GM12878 (cell line): ENCODE data around the gene MEMO1. TPM values are rescaled to one million over a fixed set of nuclear protein-coding genes. Genes with fewer than 3 reads are reported as not detected.

ENCODE experiments used
- ATAC-seq: fragments of 200-7000 bp; cut with Tn5 transposase; 3 replicates; pipeline ENCODE4 v1.9.1; 2020; ENCODE audit warnings: mild to moderate bottlenecking, moderate library complexity
- BruUV-seq: library from RNA; stranded (reverse); fragments of 400-500 nt; replicated peaks from 2 replicates; lab custom pipeline; 2021; lab: Mats Ljungman, UMichigan
- CTCF ChIA-PET: fragments of 300-600 bp; sonication (Branson Sonifier 250); formaldehyde crosslinking; extraction: SDS; loops from one replicate; lab custom pipeline; 2021; ENCODE audit warnings: inconsistent platforms; lab: Yijun Ruan, JAX
- POLR2A ChIA-PET: fragments of 350-600 bp; formaldehyde crosslinking; extraction: SDS; loops from one replicate; lab custom pipeline; 2021; ENCODE audit warnings: inconsistent platforms; lab: Charles Lee
- RAD21 ChIA-PET: fragments of 300-600 bp; sonication (Branson Sonifier 250); formaldehyde crosslinking; loops from one replicate; lab custom pipeline; 2023; ENCODE audit warnings: antibody characterized with exemption; ENCODE audit not compliant: unreplicated experiment; lab: Charles Lee
- SMC1A ChIA-PET: fragments of 300-600 bp; sonication (Branson Sonifier 250); formaldehyde crosslinking; loops from one replicate; lab custom pipeline; 2023; ENCODE audit not compliant: unreplicated experiment, uncharacterized antibody; lab: Charles Lee
- DNase-seq: peaks from one replicate; pipeline ENCODE4 v3.0.0-alpha.2; 2011; ENCODE audit warnings: low read depth, low spot score
- FAIRE-seq: peaks from 3 replicates; lab custom pipeline; 2011; peaks lifted over from hg19 to GRCh38; lab: Jason Lieb, UNC
- H2AFZ ChIP-seq: 2 replicates; pipeline ENCODE4 v1.6.0; 2011; ENCODE audit warnings: low read depth, low read length, control low read depth; ENCODE audit not compliant: control insufficient read depth
- H3K27ac ChIP-seq: 2 replicates; pipeline ENCODE4 v1.5.1; 2011; ENCODE audit warnings: control low read depth; ENCODE audit not compliant: control insufficient read depth, insufficient read depth
- H3K27me3 ChIP-seq, 2 experiments: replicated peaks in 1 of 2; 2 replicates each; pipeline versions ENCODE4 v1.6.0 to v1.6.1; 2011; ENCODE audit warnings: low read length in 1 of 2; ENCODE audit not compliant: control insufficient read depth in 2 of 2, insufficient read depth in 2 of 2
- H3K36me3 ChIP-seq, 2 experiments: 2 replicates each; pipeline ENCODE4 v1.5.1; 2011; ENCODE audit warnings: low read length in 1 of 2; ENCODE audit not compliant: control insufficient read depth in 2 of 2, insufficient read depth in 2 of 2
- H3K4me1 ChIP-seq: 2 replicates; pipeline ENCODE4 v1.6.1; 2011; ENCODE audit warnings: mild to moderate bottlenecking, low read length, moderate library complexity, mixed read lengths; ENCODE audit not compliant: control insufficient read depth, insufficient read depth
- H3K4me2 ChIP-seq: 2 replicates; pipeline ENCODE4 v1.6.0; 2011; ENCODE audit warnings: control low read depth; ENCODE audit not compliant: control insufficient read depth, insufficient read depth
- H3K4me3 ChIP-seq: fragments of 200-600 bp; sonication (generic); 2 replicates; pipeline ENCODE4 v1.5.1; 2016
- H3K79me2 ChIP-seq: 2 replicates; pipeline ENCODE4 v1.6.0; 2011; ENCODE audit warnings: low read length; ENCODE audit not compliant: control insufficient read depth, insufficient read depth
- H3K9ac ChIP-seq: 2 replicates; pipeline ENCODE4 v1.8.0; 2011; ENCODE audit warnings: low read length, control low read depth, mixed read lengths; ENCODE audit not compliant: control insufficient read depth, insufficient read depth
- H3K9me3 ChIP-seq: replicated peaks from 3 replicates; pipeline ENCODE4 v1.5.1; 2011; ENCODE audit warnings: mild to moderate bottlenecking, low read length; ENCODE audit not compliant: control insufficient read depth, insufficient read depth
- H4K20me1 ChIP-seq: 2 replicates; pipeline ENCODE4 v1.6.0; 2011; ENCODE audit not compliant: control insufficient read depth, insufficient read depth
- CHD2 ChIP-seq: IDR thresholded peaks from 2 replicates; pipeline ENCODE4 v1.6.1; 2011; ENCODE audit warnings: low read depth, low read length, improper control_type of control experiment, borderline replicate concordance
- CHD4 ChIP-seq: fragments of 200-600 bp; sonication (generic); IDR thresholded peaks from 2 replicates; pipeline ENCODE4 v1.6.1; 2016; ENCODE audit warnings: mild to moderate bottlenecking
- HDGF ChIP-seq: fragments of 450-650 bp; IDR thresholded peaks from 2 replicates; pipeline ENCODE4 v1.6.1; 2016; ENCODE audit warnings: antibody characterized with exemption
- JUNB ChIP-seq: IDR thresholded peaks from 2 replicates; pipeline ENCODE4 v1.6.1; 2016; ENCODE audit warnings: antibody characterized with exemption, mild to moderate bottlenecking
- NFYB ChIP-seq: IDR thresholded peaks from 2 replicates; pipeline ENCODE4 v1.6.1; 2011; ENCODE audit warnings: low read depth, mild to moderate bottlenecking, low read length, improper control_type of control experiment, moderate library complexity; ENCODE audit not compliant: insufficient read depth
- PKNOX1 ChIP-seq: fragments of 450-650 bp; IDR thresholded peaks from 2 replicates; pipeline ENCODE4 v1.6.1; 2016; ENCODE audit warnings: mild to moderate bottlenecking
- RFX5 ChIP-seq: IDR thresholded peaks from 2 replicates; pipeline ENCODE4 v1.6.1; 2011; ENCODE audit warnings: low read depth, low read length, improper control_type of control experiment
- RUNX3 ChIP-seq: IDR thresholded peaks from 2 replicates; pipeline ENCODE4 v1.6.1; 2012; ENCODE audit warnings: low read length, inconsistent platforms
- ZBTB4 ChIP-seq: fragments of 450-650 bp; formaldehyde crosslinking; IDR thresholded peaks from 2 replicates; pipeline ENCODE4 v1.4.0; 2022; ENCODE audit warnings: mild to moderate bottlenecking, moderate library complexity
- ZNF24 ChIP-seq: fragments of 450-650 bp; IDR thresholded peaks from 2 replicates; pipeline ENCODE4 v1.6.1; 2017; ENCODE audit warnings: antibody characterized with exemption, mild to moderate bottlenecking
- WGBS: methylation state at CpG from one replicate; pipeline ENCODE4 v1.1.6; 2016; ENCODE audit warnings: low lambda C conversion rate; ENCODE audit not compliant: insufficient replicate concordance, insufficient coverage; ENCODE audit errors: missing lambda C conversion rate; 5-methylcytosine and 5-hydroxymethylcytosine counted together
- in situ Hi-C: fragments of 300-500 bp; cut with MboI; formaldehyde crosslinking; loops from 9 replicates; pipeline ENCODE4 v1.14.3; 2018; ENCODE audit warnings: mixed read lengths
- intact Hi-C: fragments of 100-400 bp; cut with micrococcal nuclease; formaldehyde crosslinking; loops from one replicate; pipeline ENCODE4 v1.14.2; 2022; ENCODE audit not compliant: unreplicated experiment
- polyA plus RNA-seq, 11 experiments: library from polyadenylated mRNA; depleted of rRNA in 4 of 11; unstranded in 6 of 11; stranded (reverse) in 5 of 11; fragments of >200 nt; fragmentation: Nextera tagmentation in 4 of 11; fragmentation: Illumina TruSeq in 1 of 11; extraction: Ambion mirVana in 4 of 11; extraction: Trizol in 1 of 11; gene quantifications; 1 replicate in 1 of 11; 2 replicates in 10 of 11; pipeline versions ENCODE4 v1.2.1 to v1.2.3, GENCODE V29; 2011 to 2016; ENCODE audit warnings: inconsistent platforms in 2 of 11, missing spikeins in 2 of 11, low read depth in 1 of 11
- total RNA-seq, 4 experiments: library from RNA; depleted of rRNA in 3 of 4; stranded (reverse); fragments of >200 nt in 3 of 4; fragmentation: Illumina TruSeq in 1 of 4; extraction: Trizol in 1 of 4; gene quantifications; 2 replicates each; pipeline versions ENCODE4 v1.2.1 to v1.2.3, GENCODE V29; 2013 to 2021

MEMO1 gene
- total and polyA plus RNA-seq, 10 of the 15 experiments (the other 5 are each of a cell fraction or from before 2014, with no cell fraction given) = 39.8 to 99.1 (median 72.2) TPM

- ChIA-PET RAD21 (interaction anchor here (1.2 kb wide), 3 partner anchors 11 to 1833 kb away, joined by 4 to 7 read pairs (median 4); no protein-coding TSS in a partner anchor), CTCF (interaction anchor here (0.6 to 1.9 kb wide), 6 partner anchors 10 to 1312 kb away, joined by 3 to 7 read pairs (median 4); no protein-coding TSS in a partner anchor), SMC1A (interaction anchor here (0.6 to 4.8 kb wide), 8 partner anchors 8 to 191 kb away, joined by 3 to 29 read pairs (median 4); no protein-coding TSS in a partner anchor), POLR2A (interaction anchor here (2.5 kb wide), 2 partner anchors 11 to 22 kb away, joined by 7 to 12 read pairs; no protein-coding TSS in a partner anchor)
- peaks cover 18% of the 10 kb centered on the region for H3K4me1 ChIP-seq
- H4K20me1 ChIP-seq = peaks cover 4% of the 10 kb centered on the region; the same call in 1 of the 2 replicates
- intact Hi-C loops (no loop called here), in situ Hi-C loops (no loop called here)
- DNase-seq (no peak), ATAC-seq (peak; percentile 67), FAIRE-seq (peak; percentile 88)
- peak overlapping the region; percentile 53 for H3K4me2 ChIP-seq
- 24% methylated on average over 3 of the region's 3 CpGs for WGBS
- no peak overlapping the region for H3K4me3 ChIP-seq
- no TSS peak for BruUV-seq
- no peaks in the 10 kb centered on the region for H3K9me3 ChIP-seq
- H3K27ac ChIP-seq = peak overlapping the region; percentile 4; the same call in 1 of the 2 replicates
- no peaks in the 10 kb centered on the region for H3K27me3 ChIP-seq
- no peak overlapping the region for H2AFZ ChIP-seq
- H3K36me3 ChIP-seq = no peaks in the 10 kb centered on the region
- no peak overlapping the region for H3K9ac ChIP-seq
- TF ChIP-seq ZNF24 (no peak), RFX5 (no peak), RUNX3 (peak; percentile 26; the same call in 1 of the 2 replicates)
- H3K79me2 ChIP-seq = peaks cover 84% of the 10 kb centered on the region
These were observed 13.2 kb downstream of the MEMO1 start for GRCh38 chr2:31997653-31998052.

- H3K4me1 ChIP-seq = peaks cover 18% of the 10 kb centered on the region
- H2AFZ ChIP-seq = no peak overlapping the region
- FAIRE-seq (no peak), DNase-seq (no peak), ATAC-seq (0 out of 3 replicates have a peak, but pooled peaks have one; percentile 9)
- no peak overlapping the region for H3K27ac ChIP-seq
- POLR2A ChIA-PET = interaction anchor here (2.5 kb wide), 2 partner anchors 12 to 21 kb away, joined by 7 to 12 read pairs; no protein-coding TSS in a partner anchor
- CTCF ChIA-PET = interaction anchor here (0.7 to 1.9 kb wide), 2 partner anchors 9 to 717 kb away, joined by 4 to 7 read pairs; no protein-coding TSS in a partner anchor
- H3K4me3 ChIP-seq = no peak overlapping the region
- H4K20me1 ChIP-seq = peaks cover 4% of the 10 kb centered on the region; the same call in 1 of the 2 replicates
- H3K4me2 ChIP-seq = no peak overlapping the region
- BruUV-seq = no TSS peak
- no peaks in the 10 kb centered on the region for H3K27me3 ChIP-seq
- H3K79me2 ChIP-seq = peaks cover 81% of the 10 kb centered on the region
- intact Hi-C loops = no loop called here
- SMC1A ChIA-PET = interaction anchor here (0.6 to 4.8 kb wide), 6 partner anchors 9 to 192 kb away, joined by 3 to 29 read pairs (median 4); partner anchors contain the start of gene DPY30
- no peaks in the 10 kb centered on the region for H3K36me3 ChIP-seq
- WGBS = 77% methylated on average over 6 of the region's 6 CpGs
- in situ Hi-C loops = no loop called here
- H3K9me3 ChIP-seq = no peaks in the 10 kb centered on the region
- RAD21 ChIA-PET = interaction anchor here (0.6 to 1.2 kb wide), 2 partner anchors 16 to 1832 kb away, joined by 3 to 4 read pairs; no protein-coding TSS in a partner anchor
- H3K9ac ChIP-seq = no peak overlapping the region
- TF ChIP-seq ZBTB4 (CRISPR knock-in tag) (no peak), JUNB (no peak), HDGF (no peak), RUNX3 (no peak), PKNOX1 (no peak), CHD4 (no peak), CHD2 (no peak), NFYB (no peak)
These were observed 14.1 kb downstream of the MEMO1 start for GRCh38 chr2:31996571-31997150.
